GM19193 (cell line): Measurements from ENCODE around the gene CPNE2.

Experiments
- POLR2A ChIP-seq: IDR thresholded peaks from 4 replicates; pipeline ENCODE4 v1.6.1; 2011; ENCODE audit not compliant: insufficient read depth, insufficient read length; ENCODE audit errors: extremely low read depth

Gene CPNE2

GRCh38 chr16:57084257-57084770 lies 8.1 kb upstream of the CPNE2 start:
- TF ChIP-seq POLR2A = peak; percentile 36

GRCh38 chr16:57084996-57085395 lies 7.4 kb upstream of the CPNE2 start:
- no peak for TF ChIP-seq POLR2A

GRCh38 chr16:57087003-57087402 lies 5.4 kb upstream of the CPNE2 start:
- no peak for TF ChIP-seq POLR2A

- TF ChIP-seq POLR2A = no peak
Measured at GRCh38 chr16:57089406-57089805, 3.0 kb upstream of the CPNE2 start.

- no peak for TF ChIP-seq POLR2A
Measured at GRCh38 chr16:57091200-57091974, 996 bp upstream of the CPNE2 start.

GRCh38 chr16:57092786-57093411 lies 516 bp downstream of the CPNE2 start:
- TF ChIP-seq POLR2A = peak; percentile 7

- no peak for TF ChIP-seq POLR2A
Measured at GRCh38 chr16:57093666-57094564, 1.5 kb downstream of the CPNE2 start.

GRCh38 chr16:57094911-57095310 lies 2.5 kb downstream of the CPNE2 start:
- no peak for TF ChIP-seq POLR2A

- no peak for TF ChIP-seq POLR2A
Measured at GRCh38 chr16:57096192-57096591, 3.8 kb downstream of the CPNE2 start.

GRCh38 chr16:57096793-57097192 lies 4.4 kb downstream of the CPNE2 start:
- no peak for TF ChIP-seq POLR2A

- no peak for TF ChIP-seq POLR2A
Measured at GRCh38 chr16:57098188-57098841, 5.9 kb downstream of the CPNE2 start.

- no peak for TF ChIP-seq POLR2A
Measured at GRCh38 chr16:57100445-57100844, 8.1 kb downstream of the CPNE2 start.

- no peak for TF ChIP-seq POLR2A
Measured at GRCh38 chr16:57102888-57103851, 10.8 kb downstream of the CPNE2 start.
